DMS153 (cell line): ENCODE data around the gene BRWD1.
A peak's percentile ranks its signal among the peaks of the same experiment; 100 is the strongest.

Experiments
- DNase-seq: peaks from one replicate; lab custom pipeline; 2025; lab: John Stamatoyannopoulos, UW

The BRWD1 gene

DNA sequence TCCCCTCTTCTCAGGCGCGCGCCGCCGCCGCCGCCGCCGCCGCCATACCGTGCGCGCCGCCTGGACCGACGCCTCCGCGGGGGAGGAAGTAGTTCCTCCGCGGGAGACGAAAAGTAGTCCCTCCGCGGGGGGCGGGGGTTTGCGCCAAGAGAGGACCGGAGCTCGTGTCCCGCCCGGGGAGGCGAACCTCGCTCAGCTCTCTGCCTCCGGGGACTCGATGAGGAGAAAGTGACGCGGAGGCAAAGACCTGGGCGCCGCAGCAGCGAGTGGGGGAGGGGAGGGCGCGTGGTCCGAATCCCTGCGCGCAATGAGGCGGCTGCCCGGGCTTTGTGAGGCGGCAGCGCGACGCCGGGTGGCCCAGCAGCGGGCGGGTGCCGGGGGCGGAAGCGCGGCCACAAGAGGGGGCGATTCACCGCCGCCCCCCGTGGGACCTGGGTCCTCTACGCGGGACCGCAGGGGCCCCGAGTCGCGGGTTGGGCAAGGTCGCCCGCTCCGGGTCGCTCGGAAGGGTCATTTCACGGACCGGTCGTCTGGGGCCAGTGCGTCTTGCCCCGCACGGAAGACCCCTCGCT, at the start of gene BRWD1:
Gene BRWD1 (minus strand): TSS at position 62 of the 572 bp plus-strand sequence. CDS start 141 bp downstream, outside the sequence.
- DNase-seq, result peak; percentile 82

DNA sequence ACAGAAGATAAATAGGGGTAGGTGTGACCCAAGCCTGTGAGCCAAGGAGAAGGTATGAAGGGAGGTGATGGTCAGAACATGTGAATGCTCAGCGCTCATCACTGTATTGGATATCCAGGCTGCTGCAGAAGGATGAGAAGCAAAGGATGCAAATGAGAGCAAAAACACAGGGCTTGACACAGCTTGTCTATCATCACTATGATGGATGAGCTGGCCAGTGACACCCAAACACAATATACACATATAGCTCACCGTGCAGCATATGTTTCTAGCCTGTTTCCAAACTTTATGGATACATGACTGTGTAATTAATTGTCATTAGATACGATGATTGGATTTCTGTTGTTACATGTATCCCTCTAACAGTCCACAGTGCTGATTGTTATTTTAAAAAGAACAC, 49.3 kb upstream of the BRWD1 start:
- no peak for DNase-seq

DNA sequence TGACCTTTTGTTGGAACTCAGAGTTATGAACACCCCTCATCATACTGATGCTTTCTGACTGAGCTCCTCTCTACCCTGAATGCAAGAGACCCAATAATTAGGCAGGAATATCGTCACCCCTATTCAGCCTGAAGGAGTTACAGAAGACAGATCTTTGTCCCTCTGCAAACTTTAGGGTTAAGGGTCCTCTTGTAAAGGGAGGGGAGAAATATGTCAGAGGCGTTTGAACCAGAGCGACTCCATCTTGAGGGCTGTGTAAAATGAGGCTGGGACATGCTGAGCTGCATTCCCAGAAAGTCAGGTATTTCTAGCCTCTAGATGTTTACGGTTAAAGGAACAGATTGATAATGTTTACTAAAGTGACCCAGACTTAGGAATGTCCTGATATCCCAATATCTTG, 46.0 kb upstream of the BRWD1 start:
- no peak for DNase-seq

DNA sequence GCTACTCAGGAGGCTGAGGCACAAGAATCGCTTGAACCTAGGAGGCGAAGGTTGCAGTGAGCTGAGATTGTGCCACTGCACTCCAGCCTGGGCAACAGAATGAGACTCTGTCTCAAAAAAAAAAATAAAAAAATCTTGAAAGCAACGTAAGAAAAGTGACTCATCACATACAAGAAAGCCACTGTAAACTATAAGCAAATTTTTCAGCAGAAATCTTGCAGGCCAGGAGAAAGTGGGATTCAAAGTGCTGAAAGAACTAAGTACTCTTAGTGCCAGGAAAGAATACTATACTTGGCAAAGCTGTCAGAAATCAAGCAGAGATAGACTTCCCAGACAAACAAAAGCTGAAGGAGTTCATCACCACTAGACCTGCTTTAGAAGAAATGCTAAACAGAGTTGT, 39.9 kb upstream of the BRWD1 start:
- no peak for DNase-seq

GRCh38 chr21:39350094-39351005, 36.9 kb upstream of the BRWD1 start:
- DNase-seq, result no peak

DNA sequence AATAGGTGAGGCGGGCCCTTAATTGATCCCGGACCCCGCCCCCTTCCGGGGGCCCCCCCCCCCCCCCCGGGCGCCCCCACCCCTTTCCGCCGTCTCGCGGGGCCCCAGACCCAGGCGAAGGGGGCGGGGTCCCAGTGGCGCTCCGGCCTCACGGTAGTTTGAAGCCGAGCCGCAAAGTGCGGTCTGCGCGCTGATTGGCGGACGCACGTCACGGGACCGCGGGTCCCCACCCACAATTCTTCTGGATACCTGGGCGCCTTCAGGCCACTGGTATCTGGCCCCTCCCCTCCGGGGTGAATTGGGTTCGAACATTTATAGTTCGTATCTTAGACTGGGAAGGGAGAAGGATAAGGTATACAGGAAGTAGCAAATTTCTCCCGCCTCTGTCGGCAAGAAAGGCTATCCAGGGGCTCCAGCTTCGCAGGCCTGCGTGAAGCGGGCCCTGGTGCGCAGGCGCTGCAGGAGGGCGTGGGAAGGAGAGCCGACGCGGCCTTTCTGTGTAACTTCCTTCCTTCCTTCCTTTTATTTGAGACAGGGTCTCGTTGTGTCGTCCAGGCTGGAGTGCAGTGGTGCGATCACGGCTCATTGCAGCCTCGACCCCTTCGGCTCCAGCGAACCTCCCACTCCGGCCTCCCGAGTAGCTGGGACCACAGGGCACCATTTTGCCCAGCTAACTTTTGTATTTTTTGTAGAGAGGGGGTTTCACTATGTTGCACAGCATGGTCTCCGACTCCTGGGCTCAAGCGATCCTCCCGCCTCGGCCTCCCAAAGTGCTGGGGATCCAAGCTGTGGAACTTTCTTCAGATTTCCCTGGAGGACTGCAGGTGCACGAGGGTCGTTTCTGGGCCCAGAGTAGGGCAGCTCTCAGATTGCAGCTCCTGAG, 36.0 kb upstream of the BRWD1 start:
- peak; percentile 93 for DNase-seq

DNA sequence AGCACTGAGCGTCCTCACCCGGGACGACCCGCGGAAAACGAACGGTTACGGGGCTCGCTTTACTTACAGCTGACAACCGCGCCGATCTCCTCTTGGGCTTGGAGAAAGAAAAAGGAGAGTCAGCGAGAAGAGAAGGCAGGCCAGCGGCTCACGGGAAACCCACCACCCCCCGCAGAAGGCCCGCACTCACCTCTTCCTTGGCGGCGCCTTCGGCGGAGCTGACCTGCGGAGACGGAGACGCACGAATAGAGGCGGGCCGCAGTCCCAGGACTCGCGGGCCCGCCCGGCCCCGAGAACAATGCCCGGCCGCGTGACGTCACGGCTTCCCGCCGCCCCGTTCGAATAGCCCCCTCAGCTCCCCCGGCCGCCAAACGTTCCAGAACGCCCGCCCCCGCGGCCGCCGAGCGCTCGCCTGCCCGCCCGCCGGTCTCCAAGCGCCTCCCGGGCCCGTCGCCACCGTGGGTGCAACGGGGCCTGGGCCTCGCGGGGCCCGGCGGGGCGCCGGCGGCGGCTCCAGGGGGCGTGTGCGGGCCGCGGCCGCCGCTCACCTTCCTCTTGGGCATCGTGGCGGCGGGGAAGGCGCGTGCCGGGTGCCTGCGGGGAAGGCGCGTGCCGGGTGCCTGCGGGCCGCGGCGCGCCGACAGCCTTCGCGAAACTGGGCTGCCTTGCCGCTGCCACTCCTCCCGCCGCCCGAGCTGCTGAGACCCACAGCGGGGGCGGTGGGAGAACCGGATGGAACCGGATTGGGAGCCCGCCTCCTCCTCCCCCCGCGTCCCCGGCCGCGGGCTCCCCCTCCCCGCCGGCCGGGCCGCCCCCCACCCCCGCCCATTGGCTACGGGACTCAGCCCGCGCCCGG, 35.2 kb upstream of the BRWD1 start, which contains the start of gene HMGN1:
Gene HMGN1 (minus strand): TSS at position 734 of the 856 bp plus-strand sequence. CDS start 171 bp downstream, at position 563.
- peak; percentile 33 for DNase-seq

DNA sequence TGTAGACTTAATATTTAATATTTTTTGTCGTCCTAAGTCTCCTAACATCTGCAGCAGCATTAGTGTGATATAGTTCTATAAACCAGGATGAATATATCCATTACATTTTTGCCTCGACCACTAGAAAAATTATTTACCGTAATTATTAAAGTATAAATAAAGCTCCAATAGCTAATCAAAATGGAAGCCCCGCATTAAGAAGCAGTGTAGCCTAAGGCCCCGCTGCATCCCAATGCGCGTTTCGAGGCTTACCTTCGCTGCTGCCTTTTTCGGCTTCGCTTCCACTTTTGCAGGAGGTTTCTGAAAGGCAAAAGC, 34.6 kb upstream of the BRWD1 start:
- DNase-seq, result no peak

DNA sequence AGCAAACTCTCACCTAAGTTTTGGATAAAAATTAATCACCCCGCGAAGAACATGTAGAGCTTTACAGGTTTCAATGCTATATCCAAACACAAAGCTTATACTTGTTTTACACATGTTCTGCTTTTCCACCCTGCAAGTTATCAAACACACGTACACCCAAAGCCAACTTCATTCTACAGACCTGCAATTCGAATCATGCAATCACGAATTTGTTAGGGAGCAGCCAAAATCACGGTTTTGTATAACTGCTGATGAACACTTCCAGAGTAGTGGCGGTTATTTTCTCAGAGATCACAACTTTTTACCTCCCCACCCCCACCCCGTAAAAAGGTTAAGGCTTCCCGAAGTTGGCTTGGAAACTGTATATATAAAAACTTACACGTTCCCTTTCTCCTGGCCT, 34.1 kb upstream of the BRWD1 start:
- DNase-seq, result no peak

- no peak for DNase-seq
These were observed 33.4 kb upstream of the BRWD1 start for GRCh38 chr21:39346671-39347331.

GRCh38 chr21:39346206-39346605, 32.8 kb upstream of the BRWD1 start:
- DNase-seq, result no peak

DNA sequence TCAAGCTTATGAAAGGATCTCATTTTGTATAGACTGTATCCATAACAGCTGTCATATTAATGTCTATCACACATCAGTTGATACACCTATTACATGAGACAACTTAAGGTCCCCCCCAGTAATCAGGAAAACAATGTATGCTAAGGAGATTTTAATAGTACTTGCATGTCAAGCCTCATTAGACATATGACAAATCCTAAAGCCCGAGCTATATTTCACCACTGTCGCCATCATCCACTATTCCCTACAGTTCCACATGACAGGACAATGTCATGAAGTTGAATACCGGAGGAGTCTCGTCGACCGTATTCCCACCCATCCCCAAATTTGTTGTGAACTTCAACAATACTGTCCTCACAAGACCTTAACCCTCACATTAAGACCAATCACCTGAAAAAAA, 32.0 kb upstream of the BRWD1 start:
- DNase-seq, result no peak

DNA sequence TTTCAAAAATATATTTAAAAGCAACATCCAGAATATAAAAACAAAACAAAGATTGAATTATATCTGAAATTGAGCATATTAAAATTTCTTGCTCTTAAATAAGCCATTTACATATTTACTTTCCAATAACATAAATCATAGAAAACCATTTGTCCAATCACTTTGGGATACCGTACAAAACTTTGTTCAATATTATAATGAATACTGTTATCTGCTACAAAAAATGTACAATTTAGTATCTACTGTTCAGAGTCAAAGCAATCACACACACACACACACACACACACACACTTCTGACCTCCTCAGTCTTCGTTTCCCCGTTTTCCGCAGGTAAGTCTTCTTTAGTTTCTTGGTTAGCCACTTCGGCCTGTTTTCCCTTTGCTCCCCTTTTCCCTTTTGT, 31.4 kb upstream of the BRWD1 start:
- DNase-seq, result no peak

- no peak for DNase-seq
These were observed 28.0 kb upstream of the BRWD1 start for GRCh38 chr21:39341249-39341923.

DNA sequence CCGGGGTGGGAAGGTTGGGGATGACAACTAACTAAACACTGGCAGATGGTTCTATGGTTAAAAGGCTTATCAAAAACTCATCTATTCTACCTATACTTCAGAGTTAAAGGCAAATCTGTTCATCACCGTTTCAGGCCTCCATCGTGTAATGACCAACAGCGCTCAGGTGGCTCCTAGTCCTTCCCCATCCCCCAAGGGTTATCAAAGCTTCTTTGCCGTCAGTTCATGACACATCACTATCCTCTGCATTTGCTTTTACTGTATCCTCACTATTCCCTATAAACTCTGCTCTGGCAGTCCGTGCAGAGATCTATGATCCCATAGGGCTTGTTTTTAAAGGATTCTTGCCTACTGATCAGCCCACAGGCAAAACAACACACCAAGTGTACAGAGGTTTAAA, 27.3 kb upstream of the BRWD1 start:
- DNase-seq, result no peak

DNA sequence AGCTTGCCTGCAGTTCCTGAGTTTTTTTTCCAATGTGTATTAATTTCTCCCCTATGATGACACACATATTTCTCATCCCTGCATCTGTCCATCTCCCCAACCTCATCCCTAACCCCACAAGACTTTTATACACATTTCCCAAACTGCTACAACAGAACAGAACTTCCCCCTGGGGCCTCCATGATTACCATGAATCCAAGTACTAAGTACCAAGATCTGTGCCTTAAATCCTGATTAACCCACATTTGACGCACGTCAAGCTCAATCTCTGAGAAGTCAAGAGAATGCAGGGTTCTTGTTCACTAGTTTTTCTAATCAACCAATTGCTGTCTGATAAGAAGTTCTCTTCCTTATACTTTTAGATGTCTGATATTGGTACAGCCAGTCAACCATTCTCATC, 25.8 kb upstream of the BRWD1 start:
- no peak for DNase-seq

GRCh38 chr21:39336457-39337008, 23.1 kb upstream of the BRWD1 start:
- no peak for DNase-seq

GRCh38 chr21:39334611-39335010, 21.2 kb upstream of the BRWD1 start:
- no peak for DNase-seq

DNA sequence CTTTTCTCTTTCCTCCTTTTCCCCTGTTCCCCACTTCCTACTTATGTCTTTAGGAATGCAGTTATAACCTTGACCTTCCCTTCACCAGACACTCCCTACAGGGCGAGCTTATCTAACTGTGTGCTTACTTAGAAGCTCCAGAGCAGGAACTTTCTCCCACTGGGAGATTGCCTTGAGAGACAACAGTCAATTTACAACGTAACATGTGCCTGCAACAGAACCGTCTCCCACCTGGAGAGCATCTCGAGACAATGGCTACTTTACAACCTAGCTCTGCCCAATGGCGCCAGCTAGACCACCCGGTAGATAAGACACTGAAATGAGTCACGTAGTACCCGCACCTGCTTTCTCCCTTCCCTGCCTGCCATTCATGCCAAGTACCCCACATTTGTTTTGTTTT, 18.7 kb upstream of the BRWD1 start:
- DNase-seq, result no peak

DNA sequence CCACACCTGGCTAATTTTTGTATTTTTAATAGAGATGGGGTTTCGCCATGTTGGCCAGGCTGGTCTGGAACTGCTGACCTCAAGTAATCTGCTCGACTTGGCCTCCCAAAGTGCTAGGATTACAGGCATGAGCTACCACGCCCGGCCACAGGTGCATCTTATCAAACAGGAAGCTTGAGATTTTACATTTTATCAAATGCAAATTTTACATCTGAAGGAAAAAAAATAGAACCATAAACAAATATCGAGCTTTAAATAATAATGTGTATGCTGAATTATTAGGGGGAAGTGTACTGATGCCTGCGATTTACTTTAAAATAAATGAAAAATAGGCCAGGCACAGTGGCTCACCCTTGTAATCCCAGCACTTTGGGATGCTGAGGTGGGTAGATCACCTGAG, 16.6 kb upstream of the BRWD1 start:
- DNase-seq, result no peak
